UCSD-AML1 (cell line): ENCODE results near the gene CABP5.
"Not testable (repeated sequence)": the region's sequence is repeated elsewhere in the genome, so short reads cannot be mapped to it uniquely, and the experiment has no call there.

Experiments used
- DNase-seq: peaks from one replicate; lab custom pipeline; 2025; ENCODE audit not compliant: unreplicated experiment; lab: John Stamatoyannopoulos, UW

Gene CABP5

DNA sequence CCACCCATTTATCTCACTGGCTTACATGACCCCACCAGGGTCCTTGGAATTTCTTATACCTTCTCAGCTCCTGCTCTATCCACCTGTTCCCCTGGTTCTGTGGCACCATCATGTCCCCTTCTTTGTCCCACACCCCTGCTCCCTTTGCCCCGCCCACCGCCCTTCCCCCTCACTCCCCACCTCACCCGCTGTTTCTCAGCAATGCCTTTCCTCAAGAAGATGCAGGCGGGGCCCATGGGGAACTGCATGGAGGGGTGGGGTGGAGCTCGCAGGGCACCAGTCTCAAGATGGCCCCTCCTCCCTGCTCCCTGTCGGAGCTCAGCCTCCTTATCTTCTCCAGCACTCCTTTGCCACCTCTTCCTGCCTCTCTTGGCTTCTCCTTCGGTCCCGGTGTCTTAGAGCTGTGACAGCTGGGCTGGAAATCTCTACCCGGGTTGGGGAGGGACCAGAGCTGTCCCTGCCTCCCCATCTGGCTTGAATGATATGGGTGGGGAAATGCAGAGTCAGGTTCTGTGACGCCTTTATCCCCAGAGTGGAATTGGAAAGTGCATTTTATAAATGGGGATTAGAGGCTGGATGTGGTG, at the start of gene CABP5:
CABP5 (minus strand) TSS at position 405 of the 584 bp plus-strand sequence; CDS start at position 248, 157 bp downstream.
- DNase-seq, result peak; percentile 49

DNA sequence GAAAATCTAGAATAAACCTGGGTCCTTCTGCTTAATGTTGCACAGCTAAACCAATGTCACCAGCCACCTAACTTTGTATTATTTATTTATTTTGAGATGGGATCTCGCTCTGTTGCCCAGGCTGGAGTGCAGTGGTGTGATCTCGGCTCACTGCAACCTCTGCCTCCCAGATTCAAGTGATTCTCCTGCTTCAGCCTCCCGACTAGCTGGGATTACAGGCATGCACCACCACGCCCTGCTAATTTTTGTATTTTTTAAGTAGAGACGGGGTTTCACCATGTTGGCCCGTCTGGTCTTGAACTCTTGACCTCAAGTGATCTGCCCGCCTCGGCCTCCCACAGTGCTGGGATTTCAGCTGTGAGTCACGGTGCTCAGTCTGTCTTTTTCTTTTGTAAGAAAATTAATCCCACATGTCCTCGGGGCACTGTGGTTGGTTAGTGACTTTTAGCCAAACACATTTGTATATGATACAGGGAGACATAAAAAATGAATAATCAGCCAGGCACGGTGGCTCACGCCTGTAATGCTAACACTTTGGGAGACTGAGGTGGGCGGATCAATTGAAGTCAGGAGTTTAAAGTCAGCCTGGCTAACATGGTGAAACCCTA, 47.3 kb upstream of the CABP5 start:
- not testable (repeated sequence) for DNase-seq

DNA sequence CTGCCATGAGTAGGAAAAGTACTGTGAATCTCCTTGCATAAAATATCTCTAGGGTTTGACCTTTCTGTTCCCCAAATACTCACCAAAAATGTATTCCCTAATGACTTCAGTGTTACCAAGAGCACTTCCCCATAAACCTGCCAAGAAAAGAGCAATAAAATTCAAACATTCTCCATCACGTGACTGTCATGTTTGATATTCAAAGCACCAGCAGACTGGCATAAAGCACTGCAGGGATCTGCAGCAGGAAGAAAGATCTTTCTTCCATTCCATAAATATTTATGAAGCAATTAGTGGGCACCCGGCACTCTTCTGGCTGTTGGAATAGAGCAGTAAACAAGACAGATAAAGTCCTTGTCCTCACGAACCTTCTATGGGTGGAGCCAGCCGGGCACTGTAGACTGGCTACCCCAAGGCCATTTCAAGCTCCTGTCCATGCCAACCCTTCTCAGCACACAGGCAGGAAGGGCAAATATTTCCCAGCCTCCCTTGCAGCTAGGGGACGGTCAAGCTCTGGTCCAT, 46.5 kb upstream of the CABP5 start:
- DNase-seq, result no peak

DNA sequence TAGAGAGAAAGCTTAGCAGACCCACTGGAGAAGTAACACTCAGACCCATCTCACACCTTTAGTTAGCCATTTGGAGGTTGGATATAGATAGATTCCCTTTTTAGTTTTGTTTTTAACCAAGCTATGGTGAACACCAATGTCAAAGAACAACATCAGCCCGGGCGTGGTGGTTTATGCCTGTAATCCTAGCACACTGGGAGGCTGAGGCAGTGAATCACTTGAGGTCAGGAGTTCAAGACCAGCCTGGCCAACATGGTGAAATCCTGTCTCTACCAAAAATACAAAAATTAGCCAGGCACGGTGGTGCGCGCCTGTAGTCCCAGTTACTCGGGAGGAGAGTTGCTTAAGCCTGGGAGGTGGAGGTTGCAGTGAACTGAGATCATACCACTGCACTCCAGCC, 45.1 kb upstream of the CABP5 start:
- DNase-seq, result not testable (repeated sequence)

DNA sequence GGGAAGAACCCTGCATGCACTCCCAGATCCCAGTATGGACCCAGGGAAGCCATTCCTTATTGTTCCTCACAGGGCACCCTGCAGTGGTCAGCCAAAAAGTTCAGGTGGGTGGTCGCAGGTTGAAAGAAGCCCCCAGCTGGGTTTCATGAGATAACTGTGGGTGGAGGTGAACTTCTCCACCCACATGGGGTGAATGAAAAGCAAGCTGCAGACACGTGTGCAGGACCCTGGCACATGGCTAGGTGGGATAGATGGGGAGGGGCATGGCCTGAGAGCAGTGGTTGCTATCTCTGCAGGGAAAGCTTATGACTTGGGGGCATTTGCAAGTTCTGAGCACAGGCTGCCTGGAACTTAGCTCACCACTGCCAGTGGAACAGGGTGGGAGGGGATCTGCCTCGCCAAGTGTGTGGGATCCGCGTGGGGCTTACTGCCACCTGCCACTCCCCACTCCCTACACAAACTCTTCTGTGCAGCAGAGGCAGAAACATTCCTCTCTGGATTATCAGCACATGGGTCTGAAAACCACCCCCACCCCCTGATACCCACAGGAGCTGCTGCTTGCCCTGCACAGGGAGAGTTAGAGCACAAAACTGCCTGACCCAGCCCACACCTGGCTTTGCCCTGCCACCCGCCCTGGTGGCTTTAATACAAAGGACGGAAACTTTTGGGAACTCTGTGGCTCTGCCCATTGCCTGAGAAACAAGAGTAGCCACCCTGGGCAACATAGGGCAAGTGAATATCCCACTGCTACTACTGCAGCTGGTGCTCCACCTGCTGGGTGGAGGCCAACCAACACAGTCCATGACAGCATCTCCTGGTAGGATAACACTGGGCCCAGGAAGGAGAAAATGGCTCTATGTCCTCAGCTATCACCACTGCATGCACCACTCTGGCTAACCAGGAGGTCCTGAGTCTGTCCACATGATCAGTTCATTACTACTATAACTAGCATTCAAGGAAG, 42.3 kb upstream of the CABP5 start:
- no peak for DNase-seq

DNA sequence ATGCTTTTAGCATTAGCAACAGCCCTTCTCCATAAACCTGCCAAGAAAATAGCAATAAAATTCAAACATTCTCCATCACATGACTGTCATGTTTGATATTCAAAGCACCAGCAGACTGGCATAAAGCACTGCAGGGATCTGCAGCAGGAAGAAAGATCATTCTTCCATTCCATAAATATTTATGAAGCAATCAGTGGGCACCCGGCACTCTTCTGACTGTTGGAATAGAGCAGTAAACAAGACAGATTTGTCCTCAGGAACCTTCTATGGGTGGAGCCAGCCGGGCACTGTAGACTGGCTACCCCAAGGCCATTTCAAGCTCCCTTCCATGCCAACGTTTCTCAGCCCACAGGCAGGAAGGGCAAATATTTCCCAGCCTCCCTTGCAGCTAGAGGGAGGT, 41.2 kb upstream of the CABP5 start:
- no peak for DNase-seq

DNA sequence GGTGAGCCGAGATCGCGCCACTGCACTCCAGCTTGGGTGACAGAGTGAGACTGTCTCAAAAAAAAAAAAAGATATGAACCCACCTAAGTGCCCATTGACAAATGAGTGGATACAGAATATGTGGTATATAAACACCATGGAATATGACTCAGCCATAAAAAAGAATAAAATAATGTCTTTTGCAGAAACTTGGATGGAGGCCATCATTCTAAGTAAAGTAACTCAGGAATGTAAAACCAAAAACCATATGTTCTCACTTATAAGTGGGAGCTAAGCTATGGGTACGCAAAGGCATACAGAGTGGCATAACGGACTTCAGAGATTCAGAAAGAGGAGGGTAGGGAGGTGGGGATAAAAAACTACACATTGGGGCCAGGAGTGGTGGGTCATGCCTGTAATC, 37.2 kb upstream of the CABP5 start:
- DNase-seq, result no peak

DNA sequence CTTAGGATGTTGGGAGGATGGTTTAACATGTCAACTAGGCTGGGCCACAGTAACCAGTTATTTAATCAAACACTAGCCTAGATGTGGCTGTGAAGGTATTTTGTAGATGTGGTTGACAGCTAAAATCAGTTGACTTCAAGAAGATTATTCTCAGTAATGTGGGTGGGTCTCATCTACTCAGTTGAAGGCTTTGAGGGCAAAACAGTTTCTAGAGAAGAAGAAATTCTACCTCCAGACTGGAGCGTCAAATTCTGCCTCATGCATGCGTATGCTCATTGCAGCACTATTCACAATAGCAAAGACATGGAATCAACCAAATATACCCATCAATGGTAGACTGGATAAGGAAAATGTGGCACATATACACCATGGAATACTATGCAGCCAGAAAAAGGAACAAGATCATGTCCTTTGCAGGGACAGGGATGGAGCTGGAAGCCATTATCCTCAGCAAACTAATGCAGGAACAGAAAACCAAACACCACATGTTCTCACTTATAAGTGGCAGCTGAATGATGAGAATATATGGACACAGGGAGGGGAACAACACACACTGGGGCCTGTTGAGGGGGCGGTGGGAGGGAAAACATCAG, 26.4 kb upstream of the CABP5 start:
- not testable (repeated sequence) for DNase-seq

DNA sequence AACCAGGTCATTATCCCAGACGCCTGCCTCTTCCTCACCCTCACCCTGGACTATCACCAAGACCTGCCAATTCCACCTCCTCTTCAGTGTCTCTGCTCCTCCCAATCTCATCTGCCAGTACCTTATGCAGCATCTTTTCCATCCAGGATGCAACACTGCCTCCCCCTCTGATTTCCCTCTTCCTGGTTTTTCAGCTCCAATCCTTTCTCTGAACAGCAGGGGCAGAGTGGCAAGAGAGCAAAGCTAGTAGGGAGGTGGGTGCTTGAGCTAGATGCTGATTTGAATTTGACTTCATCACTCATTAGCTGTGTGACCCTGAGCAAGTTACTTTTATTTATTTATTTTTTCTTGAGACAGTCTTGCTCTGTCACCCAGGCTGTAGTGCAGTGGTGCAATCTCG, 25.6 kb upstream of the CABP5 start:
- DNase-seq, result no peak

DNA sequence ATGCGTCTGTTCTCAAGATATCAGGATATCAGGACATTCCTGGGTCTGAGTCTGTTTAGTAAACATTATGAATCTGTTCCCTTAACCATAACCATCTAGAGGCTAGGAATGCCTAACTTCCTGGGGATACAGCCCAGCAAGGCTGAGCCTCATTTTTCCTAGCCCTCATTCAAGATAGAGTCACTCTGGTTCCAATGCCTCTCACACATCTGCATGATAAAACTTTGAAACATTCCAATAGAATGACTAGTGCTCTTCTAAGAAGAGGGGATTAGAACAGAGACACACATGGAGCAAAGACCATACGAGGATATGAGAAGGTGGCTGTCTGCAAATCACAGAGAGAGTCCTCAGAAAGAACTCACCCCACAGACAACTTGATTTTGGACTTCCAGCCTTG, 20.6 kb upstream of the CABP5 start:
- DNase-seq, result no peak

DNA sequence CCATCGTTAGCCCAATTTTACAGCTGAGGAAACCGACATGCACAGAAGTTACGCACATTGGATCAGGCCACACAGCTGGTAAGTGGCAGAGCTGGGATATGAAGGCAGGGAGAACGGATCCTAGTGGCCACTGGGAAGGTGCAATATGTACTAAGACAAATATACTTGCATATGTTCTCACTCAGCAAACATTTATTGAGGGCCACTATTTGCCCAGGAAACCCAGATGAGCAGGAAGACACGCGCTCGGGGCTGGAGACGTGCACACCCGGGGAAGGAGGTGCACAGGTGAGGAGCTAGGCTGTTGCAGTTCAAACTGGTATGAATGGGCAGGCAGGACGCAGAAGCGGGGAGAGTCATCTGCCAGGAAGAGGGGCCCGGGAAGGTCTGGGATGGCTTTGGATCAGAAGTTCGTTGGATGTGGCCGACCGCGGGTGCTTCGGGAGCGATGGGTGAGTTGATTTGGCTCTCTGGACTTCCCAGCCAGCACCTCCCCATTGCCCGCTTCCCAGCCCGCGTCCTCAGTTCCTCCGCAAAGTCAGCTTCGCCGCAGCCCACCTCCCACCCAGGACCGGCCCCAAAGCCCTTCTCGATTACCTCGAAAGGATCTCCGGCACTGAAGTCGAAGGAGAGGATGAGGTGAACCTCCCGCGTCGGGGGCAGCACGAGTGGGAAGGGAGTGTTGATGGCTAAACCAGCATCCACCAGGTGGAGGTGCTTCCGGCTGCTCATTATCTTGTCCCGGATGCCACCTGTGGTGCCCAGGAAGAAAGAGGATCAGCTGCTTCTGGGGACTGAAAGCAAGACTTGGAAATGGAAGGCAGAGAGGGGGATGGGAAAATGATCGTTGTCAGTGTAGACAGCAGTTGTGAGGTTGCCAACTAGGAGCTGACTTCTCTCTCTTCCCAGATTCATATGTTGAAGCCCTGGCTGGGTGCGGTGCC, 17.8 kb upstream of the CABP5 start:
- no peak for DNase-seq

DNA sequence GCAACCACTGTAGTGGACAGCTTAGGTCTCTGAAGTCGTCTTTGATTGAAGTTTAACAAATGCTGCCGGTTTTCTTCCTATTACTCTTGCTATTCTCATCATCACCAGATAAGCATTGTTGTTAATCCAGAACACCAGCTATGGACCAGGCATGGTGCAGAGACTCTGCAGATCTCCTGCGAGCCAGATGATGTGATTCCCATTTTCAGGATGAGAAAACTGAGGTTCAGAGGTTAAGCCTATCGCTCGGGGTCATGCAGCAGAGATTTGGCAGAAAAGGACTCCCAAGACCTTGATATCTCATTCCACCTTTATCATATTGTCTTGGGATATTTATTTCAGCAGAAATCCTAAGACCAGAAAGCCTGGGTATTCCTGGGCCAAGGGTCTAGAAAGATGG, 16.5 kb upstream of the CABP5 start:
- DNase-seq, result no peak

DNA sequence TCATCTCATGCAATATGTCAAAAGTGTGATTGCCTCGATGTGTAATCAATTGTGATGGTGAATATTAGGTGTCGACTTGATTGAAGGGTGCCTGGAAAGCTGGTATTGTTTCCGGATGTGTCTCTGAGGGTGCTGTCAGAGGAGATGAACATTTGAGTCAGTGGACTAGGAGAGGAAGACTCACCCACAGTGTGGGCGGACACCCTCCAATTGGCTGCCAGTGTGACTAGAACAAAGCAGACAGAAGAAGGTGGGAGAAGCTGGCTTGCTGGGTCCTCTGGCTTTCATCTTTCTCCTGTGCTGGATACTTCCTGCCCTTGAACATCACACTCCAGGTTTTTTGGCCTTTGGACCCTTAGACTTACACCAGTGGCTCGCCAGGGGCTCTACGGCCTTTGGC, 15.5 kb upstream of the CABP5 start:
- no peak for DNase-seq

DNA sequence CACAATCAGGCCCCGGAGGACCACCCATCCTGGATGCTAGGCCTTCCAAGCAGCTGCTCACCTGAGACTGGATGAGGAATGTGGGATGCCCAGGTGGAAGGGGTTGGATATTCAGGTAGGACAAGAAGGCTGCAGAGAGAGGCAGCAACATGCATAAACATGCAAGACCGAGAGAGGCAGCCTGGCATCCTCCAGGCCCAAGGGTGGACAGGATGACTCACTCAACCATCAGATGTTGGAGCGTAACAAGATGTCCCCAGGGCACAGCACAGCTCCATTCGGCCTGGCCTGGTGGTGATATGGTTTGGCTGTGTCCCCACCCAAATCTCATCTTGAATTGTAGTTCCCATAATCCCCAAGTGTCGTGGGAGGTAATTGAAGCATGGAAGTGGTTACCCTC, 10.0 kb upstream of the CABP5 start:
- DNase-seq, result no peak

DNA sequence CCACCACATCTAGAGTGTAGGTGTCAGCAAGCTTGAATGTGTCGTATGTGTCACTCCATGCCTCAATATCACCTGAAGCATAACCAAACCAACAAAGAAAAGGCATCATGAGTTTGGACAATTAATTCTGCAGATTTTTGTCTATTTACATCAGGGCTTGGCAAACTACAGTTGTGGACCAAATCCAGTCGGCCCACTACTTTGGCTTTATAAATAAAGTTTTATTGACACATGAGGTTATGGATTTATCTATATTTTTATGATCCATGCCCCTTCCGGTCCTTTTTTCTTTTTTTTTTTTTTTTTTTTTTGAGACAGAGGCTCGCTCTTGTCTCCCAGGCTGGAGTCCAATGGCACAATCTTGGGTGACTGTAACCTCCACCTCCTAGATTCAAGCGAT, 9.2 kb upstream of the CABP5 start:
- no peak for DNase-seq

DNA sequence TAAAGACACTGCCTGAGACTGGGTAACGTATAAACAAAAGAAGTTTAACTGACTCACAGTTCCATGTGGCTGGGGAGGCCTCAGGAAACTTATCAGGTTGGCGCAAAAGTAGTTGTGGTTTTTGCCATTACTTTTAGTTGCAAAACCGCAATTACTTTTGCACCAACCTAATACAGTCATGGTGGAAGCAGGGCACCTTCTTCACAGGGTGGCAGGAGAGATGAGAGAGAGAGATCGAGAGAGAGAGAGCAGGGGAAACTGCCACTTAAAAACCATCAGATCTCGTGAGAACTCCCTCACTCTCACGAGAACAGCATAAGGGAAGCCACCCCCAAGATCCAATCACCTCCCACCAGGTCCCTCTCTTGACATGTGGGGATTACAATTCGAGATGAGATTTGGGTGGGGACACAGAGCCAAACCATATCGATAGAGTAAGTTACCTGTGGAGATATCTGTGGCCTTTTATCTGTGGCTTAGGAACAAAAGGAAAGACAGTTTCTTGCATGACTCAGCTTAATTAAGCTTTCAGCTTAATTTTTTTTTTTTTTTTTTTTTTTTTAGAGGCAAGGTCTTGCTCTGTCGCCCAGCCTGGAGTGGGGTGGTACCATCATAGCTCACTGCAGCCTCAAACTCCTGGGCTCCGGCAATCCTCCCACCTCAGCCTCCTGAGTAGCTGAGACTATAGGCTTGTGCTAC, 7.6 kb upstream of the CABP5 start:
- DNase-seq, result peak; percentile 14

DNA sequence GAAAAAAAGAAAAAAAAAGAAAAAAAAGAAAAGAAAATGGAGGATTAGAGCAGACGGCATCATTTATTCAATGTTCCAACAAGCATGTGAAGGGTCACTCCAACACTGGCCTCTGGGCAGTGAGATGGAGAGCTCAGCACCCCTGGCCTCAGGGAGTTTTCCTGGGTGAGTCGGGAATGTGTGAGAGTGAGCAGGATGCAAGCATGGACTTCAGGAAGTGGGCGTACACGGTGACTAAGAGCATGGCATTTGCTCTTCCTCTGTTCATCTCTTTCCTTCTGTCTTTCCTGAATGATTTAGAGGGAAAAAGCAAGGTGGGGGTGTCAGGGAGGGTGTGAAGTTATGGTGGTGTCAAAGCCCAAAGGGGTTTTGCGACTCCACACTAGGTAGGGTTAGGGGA, 682 bp upstream of the CABP5 start:
- no peak for DNase-seq

DNA sequence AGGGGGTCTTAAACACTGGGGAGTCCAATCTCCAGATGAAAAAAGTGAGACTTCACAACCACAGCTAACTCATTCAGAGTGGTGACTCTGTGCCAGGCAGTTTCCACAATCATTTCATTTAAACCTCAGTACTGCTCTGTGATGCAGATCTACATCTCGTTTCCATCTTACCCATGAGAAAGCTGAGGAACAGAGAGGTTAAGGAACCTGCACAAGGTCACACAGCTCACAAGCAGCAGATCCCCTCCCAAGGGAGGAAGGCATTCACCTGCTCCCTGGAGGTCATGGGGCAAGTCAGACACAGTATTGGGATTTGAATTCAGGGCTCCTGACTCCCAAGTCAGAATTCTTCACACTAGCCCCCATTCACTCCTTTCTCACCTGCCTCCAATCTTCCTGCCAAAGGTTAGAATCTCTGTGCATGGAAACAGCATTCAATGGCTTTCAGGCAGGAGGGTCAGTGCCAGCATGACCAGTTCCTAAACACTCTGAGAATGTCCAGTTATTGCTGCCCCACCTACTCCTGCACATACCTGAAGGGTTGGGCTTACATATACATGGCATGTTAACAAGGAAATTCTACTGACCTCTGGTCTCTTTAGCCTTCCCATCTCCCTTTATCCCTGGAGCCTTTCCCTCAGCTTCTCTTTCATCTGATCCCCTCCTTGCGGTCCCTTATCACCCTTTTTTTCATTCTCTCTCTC, 1.9 kb downstream of the CABP5 start:
- no peak for DNase-seq

DNA sequence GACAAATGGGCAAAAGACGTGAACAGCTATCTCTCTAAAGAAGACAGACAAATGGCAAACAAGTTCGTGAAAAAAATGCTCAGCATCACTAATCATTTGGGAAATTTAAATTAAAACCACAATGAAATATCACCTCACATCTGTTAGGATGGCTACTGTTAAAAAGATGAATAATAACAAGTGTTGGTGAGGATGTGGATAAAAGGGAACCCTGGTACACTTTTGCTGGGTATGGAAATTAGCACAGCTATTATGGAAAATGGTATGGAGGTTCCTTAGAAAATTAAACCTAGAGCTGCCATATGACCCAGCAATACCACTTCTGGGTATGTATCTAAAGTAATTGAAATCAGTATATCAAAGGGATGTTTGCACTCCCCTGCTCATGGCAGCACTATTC, 7.1 kb downstream of the CABP5 start:
- no peak for DNase-seq
